Activated naive CD8-positive, alpha-beta T cell (primary cell): Measurements from ENCODE around the gene FIBP.
"Not testable (repeated sequence)": the region's sequence is repeated elsewhere in the genome, so short reads cannot be mapped to it uniquely, and the experiment has no call there.

Source experiments
- H3K27ac Mint-ChIP-seq: one replicate; pipeline ENCODE4 v1.8.0; 2021; ENCODE audit warnings: mixed read lengths
- H3K27me3 Mint-ChIP-seq: one replicate; pipeline ENCODE4 v1.8.0; 2021; ENCODE audit warnings: mixed read lengths
- H3K36me3 Mint-ChIP-seq: one replicate; pipeline ENCODE4 v1.8.0; 2021; ENCODE audit warnings: mixed read lengths
- H3K4me1 Mint-ChIP-seq: one replicate; pipeline ENCODE4 v1.8.0; 2021; ENCODE audit warnings: low read depth, mixed read lengths
- H3K4me3 Mint-ChIP-seq: one replicate; pipeline ENCODE4 v1.8.0; 2021; ENCODE audit warnings: mild to moderate bottlenecking, mixed read lengths
- H3K9me3 Mint-ChIP-seq: one replicate; pipeline ENCODE4 v1.8.0; 2021; ENCODE audit warnings: low read depth, mixed read lengths

Gene FIBP

GRCh38 chr11:65900125-65900898, 12.0 kb upstream of the FIBP start, which contains the start of gene FOSL1:
FOSL1 (minus strand) TSS chr11:65900388; CDS start chr11:65900339, 49 bp downstream.
- Mint-ChIP-seq H3K36me3 (no peaks in the 10 kb centered on the region), H3K4me3 (peak within 1 kb of the TSS; percentile 91), H3K4me1 (peaks cover 22% of the 10 kb centered on the region), H3K27me3 (peaks cover 1% of the 10 kb centered on the region), H3K9me3 (no peaks in the 10 kb centered on the region), H3K27ac (peak within 1 kb of the TSS; percentile 78)

GRCh38 chr11:65899356-65900124, 11.3 kb upstream of the FIBP start:
- H3K27ac Mint-ChIP-seq, result peak overlapping the region; percentile 78
- no peaks in the 10 kb centered on the region for H3K36me3 Mint-ChIP-seq
- peak overlapping the region; percentile 91 for H3K4me3 Mint-ChIP-seq
- H3K4me1 Mint-ChIP-seq, result peaks cover 25% of the 10 kb centered on the region
- no peaks in the 10 kb centered on the region for H3K9me3 Mint-ChIP-seq
- peaks cover 1% of the 10 kb centered on the region for H3K27me3 Mint-ChIP-seq

- Mint-ChIP-seq H3K27me3 (peaks cover 1% of the 10 kb centered on the region), H3K36me3 (no peaks in the 10 kb centered on the region), H3K4me1 (peaks cover 30% of the 10 kb centered on the region), H3K27ac (peak overlapping the region; percentile 81), H3K4me3 (peak overlapping the region; percentile 91), H3K9me3 (no peaks in the 10 kb centered on the region)
Observed at GRCh38 chr11:65898656-65899355, 10.5 kb upstream of the FIBP start.

- H3K36me3 Mint-ChIP-seq, result peaks cover 6% of the 10 kb centered on the region
- H3K4me1 Mint-ChIP-seq, result peaks cover 41% of the 10 kb centered on the region
- peak overlapping the region; percentile 68 for H3K4me3 Mint-ChIP-seq
- peaks cover under 1% of the 10 kb centered on the region for H3K27me3 Mint-ChIP-seq
- peak overlapping the region; percentile 50 for H3K27ac Mint-ChIP-seq
- H3K9me3 Mint-ChIP-seq, result no peaks in the 10 kb centered on the region
Observed at GRCh38 chr11:65897020-65897471, 8.8 kb upstream of the FIBP start.

GRCh38 chr11:65896034-65896999, 8.0 kb upstream of the FIBP start:
- Mint-ChIP-seq H3K36me3 (peaks cover 6% of the 10 kb centered on the region), H3K27ac (peak overlapping the region; percentile 41), H3K4me3 (peak overlapping the region; percentile 68), H3K27me3 (no peaks in the 10 kb centered on the region), H3K9me3 (no peaks in the 10 kb centered on the region), H3K4me1 (peaks cover 43% of the 10 kb centered on the region)

- no peaks in the 10 kb centered on the region for H3K9me3 Mint-ChIP-seq
- H3K27ac Mint-ChIP-seq, result peak overlapping the region; percentile 61
- peaks cover 40% of the 10 kb centered on the region for H3K4me1 Mint-ChIP-seq
- H3K4me3 Mint-ChIP-seq, result peak overlapping the region; percentile 68
- peaks cover 6% of the 10 kb centered on the region for H3K36me3 Mint-ChIP-seq
- no peaks in the 10 kb centered on the region for H3K27me3 Mint-ChIP-seq
Observed at GRCh38 chr11:65895482-65895981, 7.3 kb upstream of the FIBP start.

GRCh38 chr11:65894034-65894591, 5.8 kb upstream of the FIBP start:
- Mint-ChIP-seq H3K27me3 (no peaks in the 10 kb centered on the region), H3K4me1 (peaks cover 52% of the 10 kb centered on the region), H3K4me3 (peak overlapping the region; percentile 89), H3K9me3 (no peaks in the 10 kb centered on the region), H3K36me3 (peaks cover 6% of the 10 kb centered on the region), H3K27ac (peak overlapping the region; percentile 82)

- peak overlapping the region; percentile 89 for H3K4me3 Mint-ChIP-seq
- H3K9me3 Mint-ChIP-seq, result no peaks in the 10 kb centered on the region
- peaks cover 60% of the 10 kb centered on the region for H3K4me1 Mint-ChIP-seq
- peak overlapping the region; percentile 87 for H3K27ac Mint-ChIP-seq
- H3K36me3 Mint-ChIP-seq, result peaks cover 6% of the 10 kb centered on the region
- no peaks in the 10 kb centered on the region for H3K27me3 Mint-ChIP-seq
Observed at GRCh38 chr11:65892661-65893317, 4.5 kb upstream of the FIBP start.

GRCh38 chr11:65892137-65892540, 3.9 kb upstream of the FIBP start:
- Mint-ChIP-seq H3K4me3 (peak overlapping the region; percentile 89), H3K4me1 (peaks cover 56% of the 10 kb centered on the region), H3K27ac (peak overlapping the region; percentile 87)
- not testable (repeated sequence) for H3K27me3 Mint-ChIP-seq, H3K9me3 Mint-ChIP-seq, H3K36me3 Mint-ChIP-seq

GRCh38 chr11:65891219-65892136, 3.2 kb upstream of the FIBP start:
- Mint-ChIP-seq H3K4me3 (peak overlapping the region; percentile 89), H3K4me1 (peaks cover 59% of the 10 kb centered on the region), H3K36me3 (peaks cover 6% of the 10 kb centered on the region), H3K27ac (peak overlapping the region; percentile 87), H3K27me3 (no peaks in the 10 kb centered on the region), H3K9me3 (no peaks in the 10 kb centered on the region)

GRCh38 chr11:65890324-65891218, 2.3 kb upstream of the FIBP start, which contains the start of gene CCDC85B:
CCDC85B (plus strand) TSS chr11:65890673; CDS start chr11:65890784, 111 bp downstream.
- no peaks in the 10 kb centered on the region for H3K9me3 Mint-ChIP-seq
- peaks cover 6% of the 10 kb centered on the region for H3K36me3 Mint-ChIP-seq
- peak within 1 kb of the TSS; percentile 97 for H3K4me3 Mint-ChIP-seq
- H3K4me1 Mint-ChIP-seq, result peaks cover 52% of the 10 kb centered on the region
- no peaks in the 10 kb centered on the region for H3K27me3 Mint-ChIP-seq
- peak within 1 kb of the TSS; percentile 95 for H3K27ac Mint-ChIP-seq
